Measurements from ENCODE around the gene CLCN1.

GRCh38 chr7:143295870-143296269 lies 20.0 kb upstream of the CLCN1 start:
- TF ChIP-seq, protein P1, sequence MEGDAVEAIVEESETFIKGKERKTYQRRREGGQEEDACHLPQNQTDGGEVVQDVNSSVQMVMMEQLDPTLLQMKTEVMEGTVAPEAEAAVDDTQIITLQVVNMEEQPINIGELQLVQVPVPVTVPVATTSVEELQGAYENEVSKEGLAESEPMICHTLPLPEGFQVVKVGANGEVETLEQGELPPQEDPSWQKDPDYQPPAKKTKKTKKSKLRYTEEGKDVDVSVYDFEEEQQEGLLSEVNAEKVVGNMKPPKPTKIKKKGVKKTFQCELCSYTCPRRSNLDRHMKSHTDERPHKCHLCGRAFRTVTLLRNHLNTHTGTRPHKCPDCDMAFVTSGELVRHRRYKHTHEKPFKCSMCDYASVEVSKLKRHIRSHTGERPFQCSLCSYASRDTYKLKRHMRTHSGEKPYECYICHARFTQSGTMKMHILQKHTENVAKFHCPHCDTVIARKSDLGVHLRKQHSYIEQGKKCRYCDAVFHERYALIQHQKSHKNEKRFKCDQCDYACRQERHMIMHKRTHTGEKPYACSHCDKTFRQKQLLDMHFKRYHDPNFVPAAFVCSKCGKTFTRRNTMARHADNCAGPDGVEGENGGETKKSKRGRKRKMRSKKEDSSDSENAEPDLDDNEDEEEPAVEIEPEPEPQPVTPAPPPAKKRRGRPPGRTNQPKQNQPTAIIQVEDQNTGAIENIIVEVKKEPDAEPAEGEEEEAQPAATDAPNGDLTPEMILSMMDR (IDR thresholded peaks at IDR 0.05), result no peak
- no peak for TF ChIP-seq ZFX (IDR thresholded peaks at IDR 0.05; ENCODE audit: borderline replicate concordance)

Data from 22Rv1 (cell line).